B cell (primary cell): Measurements from ENCODE around the gene RTKN. TPM values are rescaled to one million over a fixed set of nuclear protein-coding genes. Genes with fewer than 3 reads are reported as not detected.

ENCODE experiments used
- ATAC-seq: fragments of 200-7000 bp; cut with Tn5 transposase; one replicate; pipeline ENCODE4 v1.10.0; 2021; ENCODE audit warnings: low read depth, mild to moderate bottlenecking, moderate number of reproducible peaks, moderate library complexity
- CTCF ChIA-PET: fragments of 350-600 bp; sonication (Branson Sonifier 250); formaldehyde crosslinking; loops from one replicate; lab custom pipeline; 2021; ENCODE audit warnings: antibody characterized with exemption, inconsistent platforms; lab: Charles Lee
- POLR2A ChIA-PET: fragments of 350-600 bp; sonication (Branson Sonifier 250); formaldehyde crosslinking; loops from one replicate; lab custom pipeline; 2021; ENCODE audit warnings: antibody characterized with exemption; lab: Charles Lee
- DNase-seq: peaks from one replicate; pipeline ENCODE4 v3.0.0; 2013
- H2AFZ ChIP-seq: 2 replicates; pipeline ENCODE4 v1.6.1; 2012; ENCODE audit warnings: mild to moderate bottlenecking, low read depth, low read length; ENCODE audit not compliant: insufficient read depth, poor library complexity, severe bottlenecking
- H3K27ac ChIP-seq, 2 donors: 1 replicate in 1 of 2; 2 replicates in 1 of 2; pipeline ENCODE4 v1.5.1; 2012 to 2013; ENCODE audit warnings: low read length in 2 of 2, mild to moderate bottlenecking in 2 of 2, moderate library complexity in 1 of 2
- H3K27me3 ChIP-seq, 4 experiments: fragments of 200-600 bp in 1 of 4; sonication (generic) in 1 of 4; replicated peaks in 1 of 4; 1 replicate in 2 of 4; 2 replicates in 2 of 4; pipeline versions ENCODE4 v1.6.1 to v1.7.0; 2013 to 2016; ENCODE audit warnings: low read length in 3 of 4, mild to moderate bottlenecking in 2 of 4, mixed read lengths in 1 of 4, moderate library complexity in 1 of 4; ENCODE audit not compliant: insufficient read depth in 4 of 4, control insufficient read depth in 3 of 4; ENCODE audit errors: control extremely low read depth in 1 of 4
- H3K36me3 ChIP-seq, 2 experiments: replicated peaks in 1 of 2; 1 replicate in 1 of 2; 2 replicates in 1 of 2; pipeline versions ENCODE4 v1.6.1 to v1.7.1; 2013; ENCODE audit warnings: low read length in 1 of 2; ENCODE audit not compliant: insufficient read depth in 2 of 2, control insufficient read depth in 1 of 2; ENCODE audit errors: control extremely low read depth in 1 of 2, extremely low read depth in 1 of 2
- H3K4me1 ChIP-seq, 2 donors: fragments of 200-600 bp in 1 of 2; sonication (generic) in 1 of 2; 1 replicate in 1 of 2; 2 replicates in 1 of 2; pipeline versions ENCODE4 v1.5.1 to v1.6.1; 2013 to 2017; ENCODE audit warnings: low read length in 2 of 2; ENCODE audit not compliant: control insufficient read depth in 2 of 2, insufficient read depth in 2 of 2
- H3K4me2 ChIP-seq: replicated peaks from 2 replicates; pipeline ENCODE3; 2012; ENCODE audit warnings: mild to moderate bottlenecking, low read depth, low read length; ENCODE audit not compliant: poor library complexity, severe bottlenecking
- H3K4me3 ChIP-seq, 5 experiments: fragments of 200-600 bp in 1 of 5; sonication (generic) in 1 of 5; 1 replicate in 3 of 5; 2 replicates in 2 of 5; pipeline versions ENCODE4 v1.5.1 to v1.7.0; 2011 to 2016; ENCODE audit warnings: low read length in 4 of 5, mild to moderate bottlenecking in 4 of 5, low read depth in 2 of 5, control low read depth in 1 of 5, moderate library complexity in 1 of 5; ENCODE audit not compliant: insufficient read depth in 1 of 5; ENCODE audit errors: control extremely low read depth in 1 of 5, extremely low read depth in 1 of 5
- H3K79me2 ChIP-seq: fragments of 200-600 bp; sonication (generic); one replicate; pipeline ENCODE4 v1.6.0; 2016; ENCODE audit warnings: low read length; ENCODE audit not compliant: control insufficient read depth, insufficient read depth
- H3K9ac ChIP-seq: fragments of 200-600 bp; sonication (generic); 2 replicates; pipeline ENCODE4 v1.6.1; 2017; ENCODE audit warnings: mild to moderate bottlenecking, low read length, moderate library complexity
- H3K9me3 ChIP-seq, 3 donors: one replicate each; pipeline versions ENCODE4 v1.6.1 to v1.7.1; 2013; ENCODE audit warnings: low read length in 2 of 3; ENCODE audit not compliant: control insufficient read depth in 2 of 3, insufficient read depth in 1 of 3; ENCODE audit errors: control extremely low read depth in 1 of 3
- H4K20me1 ChIP-seq: 2 replicates; pipeline ENCODE4 v1.6.0; 2012; ENCODE audit warnings: mild to moderate bottlenecking, low read length; ENCODE audit not compliant: insufficient read depth, control insufficient read depth, poor library complexity, severe bottlenecking
- H3K27ac Mint-ChIP-seq: one replicate; pipeline ENCODE4 v1.8.0; 2021; ENCODE audit warnings: mixed read lengths
- H3K27me3 Mint-ChIP-seq: one replicate; pipeline ENCODE4 v1.8.0; 2021; ENCODE audit warnings: mixed read lengths
- H3K4me1 Mint-ChIP-seq: one replicate; pipeline ENCODE4 v1.8.0; 2021; ENCODE audit warnings: mixed read lengths
- H3K4me3 Mint-ChIP-seq: one replicate; pipeline ENCODE4 v1.8.0; 2021; ENCODE audit warnings: mixed read lengths
- H3K9me3 Mint-ChIP-seq: one replicate; pipeline ENCODE4 v1.8.0; 2022; ENCODE audit warnings: mixed read lengths; ENCODE audit not compliant: insufficient read depth
- CTCF ChIP-seq: fragments of 200-600 bp; IDR thresholded peaks from one replicate; pipeline ENCODE4 v1.8.0; 2022; ENCODE audit warnings: antibody characterized with exemption, mild to moderate bottlenecking
- EZH2 ChIP-seq: IDR thresholded peaks from 2 replicates; pipeline ENCODE4 v1.6.1; 2012; ENCODE audit warnings: borderline replicate concordance, low read depth, mild to moderate bottlenecking, moderate library complexity, low read length; ENCODE audit not compliant: insufficient read depth, poor library complexity, severe bottlenecking
- WGBS: methylation state at CpG from one replicate; pipeline ENCODE4 v1.1.5; 2013; ENCODE audit warnings: missing lambda C conversion rate; ENCODE audit not compliant: insufficient coverage; 5-methylcytosine and 5-hydroxymethylcytosine counted together
- intact Hi-C: fragments of 100-400 bp; cut with micrococcal nuclease; formaldehyde crosslinking; loops from one replicate; pipeline ENCODE4 v1.10.0; 2022
- polyA plus RNA-seq: library from polyadenylated mRNA; depleted of rRNA; stranded (reverse); fragments of >200 nt; gene quantifications from 2 replicates; pipeline ENCODE4 v1.2.3, GENCODE V29; 2012
- total RNA-seq, 2 donors: library from RNA; stranded (reverse); fragments of 120-200 nt in 1 of 2; gene quantifications; 1 replicate in 1 of 2; 2 replicates in 1 of 2; pipeline versions ENCODE4 v1.2.3 to v1.2.4, GENCODE V29; 2013 to 2022

RTKN gene
- total and polyA plus RNA-seq, 2 donors (not counting 1 experiment from before 2014, with no cell fraction given), result 5.1 to 10.5 TPM

- DNase-seq, result no peak
- no peak overlapping the region for H3K4me2 ChIP-seq
- no peaks in the 10 kb centered on the region for H3K27me3 ChIP-seq
- Mint-ChIP-seq H3K27me3 (no peaks in the 10 kb centered on the region), H3K4me3 (no peak overlapping the region), H3K9me3 (no peaks in the 10 kb centered on the region), H3K27ac (no peak overlapping the region), H3K4me1 (peaks cover under 1% of the 10 kb centered on the region)
- intact Hi-C loops, result no loop called here
- no peaks in the 10 kb centered on the region for H3K4me1 ChIP-seq
- H3K9ac ChIP-seq, result no peak overlapping the region
- H3K9me3 ChIP-seq, result no peaks in the 10 kb centered on the region
- TF ChIP-seq CTCF (no peak), EZH2 (no peak)
- H3K79me2 ChIP-seq, result no peaks in the 10 kb centered on the region
- no peaks in the 10 kb centered on the region for H3K36me3 ChIP-seq
- ATAC-seq, result no peak
- ChIA-PET CTCF (interaction anchor here (0.6 kb wide), 1 partner anchor 279 kb away, joined by 3 read pairs; no protein-coding TSS in a partner anchor), POLR2A (interaction anchor here (1.3 kb wide), 1 partner anchor 9 kb away, joined by 3 read pairs; the partner anchor contains the start of genes C2orf81 and WDR54)
- no peak overlapping the region for H3K4me3 ChIP-seq
- H3K27ac ChIP-seq, result no peak overlapping the region
- no peaks in the 10 kb centered on the region for H4K20me1 ChIP-seq
- no peak overlapping the region for H2AFZ ChIP-seq
- over 99% methylated on average over 8 of the region's 11 CpGs for WGBS
Measured at GRCh38 chr2:74430502-74430901, 11.2 kb downstream of the RTKN start.

- ATAC-seq, result no peak
- WGBS, result 95% methylated on average over 12 of the region's 18 CpGs
- DNase-seq, result no peak
- Histone ChIP-seq H3K9ac (no peak overlapping the region), H4K20me1 (no peaks in the 10 kb centered on the region), H3K27ac (no peak overlapping the region), H3K4me3 (no peak overlapping the region), H3K36me3 (peaks cover 0 to 6% of the 10 kb centered on the region in 2 experiments), H3K4me2 (no peak overlapping the region), H3K79me2 (no peaks in the 10 kb centered on the region), H3K27me3 (no peaks in the 10 kb centered on the region), H3K9me3 (no peaks in the 10 kb centered on the region), H2AFZ (no peak overlapping the region), H3K4me1 (no peaks in the 10 kb centered on the region)
- intact Hi-C loops, result no loop called here
- TF ChIP-seq EZH2 (no peak), CTCF (no peak)
- no peaks in the 10 kb centered on the region for H3K9me3 Mint-ChIP-seq
- CTCF ChIA-PET, result interaction anchor here (0.9 kb wide), 1 partner anchor 38 kb away, joined by 3 read pairs; no protein-coding TSS in a partner anchor
- POLR2A ChIA-PET, result interaction anchor here (1.3 kb wide), 1 partner anchor 9 kb away, joined by 3 read pairs; the partner anchor contains the start of genes C2orf81 and WDR54
- H3K4me3 Mint-ChIP-seq, result no peak overlapping the region
- H3K4me1 Mint-ChIP-seq, result no peaks in the 10 kb centered on the region
- no peak overlapping the region for H3K27ac Mint-ChIP-seq
- no peaks in the 10 kb centered on the region for H3K27me3 Mint-ChIP-seq
Measured at GRCh38 chr2:74429487-74430451, 12.0 kb downstream of the RTKN start.
